Fibroblast of lung (primary cell): Measurements from ENCODE around the gene S1PR1.

Source experiments
- CTCF ChIP-seq, 2 donors: IDR thresholded peaks in 1 of 2; conservative IDR thresholded peaks in 1 of 2; 1 replicate in 1 of 2; 2 replicates in 1 of 2; pipeline ENCODE4 v1.5.1; 2011 to 2012; ENCODE audit warnings: low read length in 2 of 2, control low read depth in 1 of 2, inconsistent platforms in 1 of 2, low read depth in 1 of 2, mild to moderate bottlenecking in 1 of 2
- EZH2 ChIP-seq: IDR thresholded peaks from 2 replicates; pipeline ENCODE4 v1.5.1; 2012; ENCODE audit warnings: low read length, control low read depth, mild to moderate bottlenecking; ENCODE audit errors: missing control alignments

- TF ChIP-seq CTCF (conservative IDR thresholded peaks at IDR 0.05 in 1 of 2, IDR thresholded peaks at IDR 0.05 in 1 of 2; ENCODE audit: low read depth in 1 of 2, low read length in 2 of 2) (no peak), EZH2 (no peak)
Measured at GRCh38 chr1:101245246-101245927, 8.6 kb downstream of the S1PR1 start.
